RWPE2 (cell line): ENCODE results near the gene ILK.

Experiments used
- ATAC-seq: fragments of 200-7000 bp; cut with Tn5 transposase; 3 replicates; pipeline ENCODE4 v1.9.1; 2021; ENCODE audit warnings: low read depth
- DNase-seq: peaks from one replicate; pipeline ENCODE4 v3.0.0-alpha.2; 2020; ENCODE audit warnings: low spot score
- H3K27ac ChIP-seq: fragments of 450-650 bp; 2 replicates; pipeline ENCODE4 v1.5.1; 2017; ENCODE audit warnings: mild to moderate bottlenecking; ENCODE audit not compliant: poor library complexity, severe bottlenecking
- H3K27me3 ChIP-seq: fragments of 250-450 bp; sonication (Bioruptor Pico); 2 replicates; pipeline ENCODE4 v1.5.1; 2021; ENCODE audit warnings: mild to moderate bottlenecking, moderate library complexity; ENCODE audit not compliant: insufficient read depth, poor library complexity, severe bottlenecking
- H3K36me3 ChIP-seq: fragments of 250-450 bp; sonication (Bioruptor Pico); 2 replicates; pipeline ENCODE4 v1.5.1; 2020; ENCODE audit warnings: low read depth, mild to moderate bottlenecking, moderate library complexity
- H3K4me1 ChIP-seq: fragments of 250-450 bp; sonication (Bioruptor Pico); 2 replicates; pipeline ENCODE4 v1.5.1; 2021; ENCODE audit warnings: mild to moderate bottlenecking, moderate library complexity; ENCODE audit not compliant: insufficient read depth, poor library complexity, severe bottlenecking
- H3K4me3 ChIP-seq: fragments of 250-450 bp; sonication (Bioruptor Pico); 2 replicates; pipeline ENCODE4 v1.5.1; 2021; ENCODE audit warnings: mild to moderate bottlenecking, moderate library complexity; ENCODE audit not compliant: severe bottlenecking
- H3K9me3 ChIP-seq: fragments of 250-450 bp; sonication (Bioruptor Pico); 2 replicates; pipeline ENCODE4 v1.5.1; 2021; ENCODE audit warnings: mild to moderate bottlenecking, moderate library complexity; ENCODE audit not compliant: severe bottlenecking
- CTCF ChIP-seq: fragments of 450-650 bp; IDR thresholded peaks from one replicate; pipeline ENCODE4 v1.5.1; 2017; ENCODE audit warnings: mild to moderate bottlenecking, moderate library complexity; ENCODE audit not compliant: poor library complexity, severe bottlenecking

Gene ILK

DNA sequence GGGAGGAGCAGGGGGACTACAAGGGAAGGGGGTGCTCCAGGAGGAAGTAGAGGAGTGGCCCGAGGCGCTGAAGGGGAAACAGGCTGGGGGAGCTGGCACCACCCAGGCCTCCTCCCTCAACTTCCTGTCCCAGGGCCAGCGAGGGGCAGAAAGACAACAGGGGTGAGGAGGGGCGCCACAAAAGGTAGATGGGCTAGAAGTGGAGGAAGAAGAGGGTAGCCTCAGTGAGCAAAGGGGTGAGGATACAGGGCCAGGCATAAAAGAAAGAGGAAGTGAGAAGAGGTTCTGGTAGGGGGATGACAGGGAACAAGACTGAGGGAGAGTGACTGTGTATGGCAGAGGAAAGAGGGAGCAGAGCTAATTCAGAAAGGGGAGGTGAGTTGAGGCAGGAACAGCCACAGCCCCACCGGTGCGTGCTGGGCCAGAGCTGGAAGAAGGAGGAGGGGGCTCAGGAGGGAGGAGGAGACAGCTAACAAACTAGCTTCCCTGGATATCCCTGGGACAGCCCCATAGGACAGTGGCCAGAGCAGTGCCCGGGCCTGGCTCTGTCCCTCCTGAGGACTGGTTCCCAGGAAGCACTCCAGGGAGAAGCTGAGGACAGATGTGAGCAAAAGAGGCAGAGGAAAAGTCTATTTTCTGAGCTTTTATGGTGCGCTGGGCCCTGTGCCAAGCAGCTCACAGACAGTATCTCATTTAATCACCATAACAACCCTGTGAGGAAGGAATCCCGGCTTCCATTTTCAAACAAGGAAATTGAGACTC is 43.5 kb downstream of the ILK start:
- no peaks in the 10 kb centered on the region for H3K4me1 ChIP-seq
- no peak for TF ChIP-seq CTCF
- ATAC-seq, result no peak
- H3K27me3 ChIP-seq, result peaks cover 5% of the 10 kb centered on the region
- no peak overlapping the region for H3K4me3 ChIP-seq
- H3K36me3 ChIP-seq, result no peaks in the 10 kb centered on the region
- no peak for DNase-seq
- no peak overlapping the region for H3K27ac ChIP-seq
- H3K9me3 ChIP-seq, result no peaks in the 10 kb centered on the region

GRCh38 chr11:6647836-6648235 is 44.3 kb downstream of the ILK start:
- Histone ChIP-seq H3K4me1 (no peaks in the 10 kb centered on the region), H3K36me3 (no peaks in the 10 kb centered on the region), H3K9me3 (no peaks in the 10 kb centered on the region), H3K4me3 (no peak overlapping the region), H3K27ac (no peak overlapping the region), H3K27me3 (peaks cover 5% of the 10 kb centered on the region)
- ATAC-seq (no peak), DNase-seq (no peak)
- no peak for TF ChIP-seq CTCF

- DNase-seq, result no peak
- TF ChIP-seq CTCF, result no peak
- H3K36me3 ChIP-seq, result no peaks in the 10 kb centered on the region
- H3K27ac ChIP-seq, result no peak overlapping the region
- no peaks in the 10 kb centered on the region for H3K9me3 ChIP-seq
- no peak for ATAC-seq
- H3K27me3 ChIP-seq, result peaks cover 5% of the 10 kb centered on the region
- H3K4me1 ChIP-seq, result no peaks in the 10 kb centered on the region
- no peak overlapping the region for H3K4me3 ChIP-seq
Measured at GRCh38 chr11:6648501-6648900, 44.9 kb downstream of the ILK start.

- Histone ChIP-seq H3K27ac (no peak overlapping the region), H3K9me3 (no peaks in the 10 kb centered on the region), H3K27me3 (peaks cover 18% of the 10 kb centered on the region), H3K4me1 (no peaks in the 10 kb centered on the region), H3K4me3 (no peak overlapping the region), H3K36me3 (no peaks in the 10 kb centered on the region)
- TF ChIP-seq CTCF, result no peak
- no peak for ATAC-seq
- DNase-seq, result no peak
Measured at GRCh38 chr11:6650104-6650503, 46.5 kb downstream of the ILK start.

GRCh38 chr11:6650980-6651379 is 47.4 kb downstream of the ILK start:
- Histone ChIP-seq H3K4me1 (no peaks in the 10 kb centered on the region), H3K4me3 (no peak overlapping the region), H3K9me3 (no peaks in the 10 kb centered on the region), H3K27me3 (peaks cover 20% of the 10 kb centered on the region), H3K27ac (no peak overlapping the region), H3K36me3 (no peaks in the 10 kb centered on the region)
- ATAC-seq (no peak), DNase-seq (no peak)
- TF ChIP-seq CTCF, result no peak
